ENCODE results near the gene GHRHR.

Gene GHRHR

DNA sequence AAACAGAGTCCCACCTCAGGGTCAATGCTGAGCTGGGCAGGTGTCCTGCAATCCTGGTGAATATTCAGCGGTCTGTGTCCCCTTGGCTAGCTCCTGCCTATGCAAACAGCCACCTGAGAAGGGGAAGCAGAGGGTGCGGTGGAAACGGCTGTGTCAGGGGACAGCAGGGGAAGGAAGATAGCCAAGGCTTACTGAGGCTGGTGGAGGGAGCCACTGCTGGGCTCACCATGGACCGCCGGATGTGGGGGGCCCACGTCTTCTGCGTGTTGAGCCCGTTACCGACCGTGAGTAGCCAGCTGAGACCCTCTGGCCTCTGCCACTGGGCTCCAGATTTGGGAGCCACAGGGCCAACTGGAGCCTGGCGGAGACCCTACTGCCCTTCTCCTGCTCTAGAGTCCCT, at the start of gene GHRHR:
GHRHR (plus strand) TSS at position 112 of the 400 bp plus-strand sequence; CDS start at position 228, 116 bp downstream.
- DNase-seq (ENCODE audit: low spot score) = no peak

DNA sequence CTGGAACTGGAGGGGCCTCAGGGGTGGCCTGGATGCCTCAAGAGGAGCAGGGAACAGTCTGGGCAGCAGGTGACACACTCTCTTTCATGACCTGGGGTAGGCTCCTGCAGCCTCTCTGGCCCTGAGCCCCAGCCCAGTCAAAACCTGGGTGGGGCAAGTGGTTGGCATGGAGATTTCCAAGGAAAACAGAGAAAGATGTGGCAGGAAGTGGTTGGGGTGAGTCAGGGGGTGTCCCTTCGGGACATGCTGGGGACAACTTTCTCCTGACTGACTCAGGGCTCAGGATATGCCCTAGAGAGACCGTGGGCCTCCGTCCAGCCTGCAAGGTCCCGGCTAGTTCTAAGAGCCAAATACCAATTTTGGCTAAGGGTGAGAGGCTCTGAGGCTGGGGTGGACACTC, 49.2 kb upstream of the GHRHR start:
- no peak for DNase-seq (ENCODE audit: low spot score)

DNA sequence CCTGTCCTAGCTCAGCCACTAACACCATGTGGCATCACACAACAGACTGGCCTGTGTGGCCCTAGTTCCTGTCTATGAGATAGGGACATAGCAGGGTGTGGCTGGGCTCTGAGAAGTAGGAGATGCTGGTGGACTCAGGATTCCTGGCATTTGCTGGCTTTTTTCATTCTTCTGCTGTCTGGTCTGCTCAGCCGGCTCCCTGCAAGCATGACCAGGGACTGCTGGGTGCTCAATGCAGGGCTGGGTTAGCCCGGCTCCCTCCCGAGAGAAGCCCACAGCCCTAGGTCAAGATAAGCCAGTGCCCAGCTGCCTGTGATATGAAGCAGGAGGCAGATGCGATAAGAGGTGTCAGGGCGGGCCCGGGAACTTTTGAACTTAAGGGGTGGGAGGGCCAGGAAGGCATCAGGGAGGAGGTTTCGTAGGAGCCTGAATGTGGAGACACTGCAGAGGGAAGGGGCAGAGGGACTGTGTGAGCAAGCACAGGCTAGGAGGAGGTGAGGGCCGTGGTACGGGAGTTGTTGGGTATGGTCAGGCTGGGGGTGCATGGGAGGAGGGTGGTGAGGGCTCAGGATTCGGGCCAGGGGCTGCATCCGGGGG, 48.6 kb upstream of the GHRHR start:
- DNase-seq (ENCODE audit: low spot score) = no peak

DNA sequence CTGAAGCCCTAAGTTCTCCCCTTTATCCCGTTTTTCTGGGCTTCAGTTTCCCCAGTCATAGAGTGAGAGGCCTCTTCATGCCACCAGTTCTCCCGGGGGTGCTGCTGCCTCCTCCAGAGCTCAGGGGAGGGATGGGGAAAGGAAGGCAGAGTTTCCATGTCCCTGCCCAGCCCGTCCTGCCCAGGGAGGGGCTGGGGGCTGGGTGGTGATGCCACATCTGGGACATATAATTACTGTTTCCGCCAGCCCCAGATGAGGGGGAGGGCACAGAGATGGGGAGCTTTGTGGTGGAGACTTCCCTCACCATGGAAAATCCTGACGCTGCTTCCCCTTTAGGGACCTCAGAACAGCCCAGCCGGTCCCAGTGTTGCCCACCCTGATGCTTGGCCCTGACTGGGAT, 48.0 kb upstream of the GHRHR start:
- no peak for DNase-seq (ENCODE audit: low spot score)

DNA sequence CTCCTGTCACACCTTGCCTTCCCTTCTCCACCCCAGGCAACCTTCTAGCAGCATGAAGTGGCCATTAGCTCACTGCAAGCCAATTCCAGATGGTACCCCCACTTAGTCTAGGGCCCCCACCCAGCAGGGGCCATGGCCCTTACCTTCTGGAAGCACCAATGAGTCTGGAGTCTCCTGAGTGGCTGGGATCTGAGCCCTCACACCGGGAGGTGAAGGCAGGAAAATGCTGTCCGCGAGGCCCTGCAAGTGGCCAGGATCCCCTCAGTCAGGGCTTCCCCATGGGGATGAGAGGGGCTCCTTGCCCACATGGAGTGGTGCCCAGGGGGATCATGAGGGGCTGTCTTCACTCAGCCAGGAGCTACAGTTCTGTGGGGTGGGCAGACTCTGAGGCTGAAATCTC, 47.5 kb upstream of the GHRHR start:
- DNase-seq (ENCODE audit: low spot score) = no peak

GRCh38 chr7:30916767-30917166, 47.0 kb upstream of the GHRHR start:
- no peak for DNase-seq (ENCODE audit: low spot score)

GRCh38 chr7:30917216-30917893, 46.4 kb upstream of the GHRHR start:
- no peak for DNase-seq (ENCODE audit: low spot score)

- DNase-seq (ENCODE audit: low spot score) = no peak
Observed at GRCh38 chr7:30918676-30919075, 45.1 kb upstream of the GHRHR start.

- DNase-seq (ENCODE audit: low spot score) = no peak
Observed at GRCh38 chr7:30920021-30920583, 43.7 kb upstream of the GHRHR start.

- DNase-seq (ENCODE audit: low spot score) = no peak
Observed at GRCh38 chr7:30920584-30921539, 42.9 kb upstream of the GHRHR start.

- DNase-seq (ENCODE audit: low spot score) = no peak
Observed at GRCh38 chr7:30921540-30922401, 42.0 kb upstream of the GHRHR start.

GRCh38 chr7:30922596-30922995, 41.2 kb upstream of the GHRHR start:
- no peak for DNase-seq (ENCODE audit: low spot score)

GRCh38 chr7:30923009-30923773, 40.6 kb upstream of the GHRHR start:
- DNase-seq (ENCODE audit: low spot score) = peak; percentile 4

DNA sequence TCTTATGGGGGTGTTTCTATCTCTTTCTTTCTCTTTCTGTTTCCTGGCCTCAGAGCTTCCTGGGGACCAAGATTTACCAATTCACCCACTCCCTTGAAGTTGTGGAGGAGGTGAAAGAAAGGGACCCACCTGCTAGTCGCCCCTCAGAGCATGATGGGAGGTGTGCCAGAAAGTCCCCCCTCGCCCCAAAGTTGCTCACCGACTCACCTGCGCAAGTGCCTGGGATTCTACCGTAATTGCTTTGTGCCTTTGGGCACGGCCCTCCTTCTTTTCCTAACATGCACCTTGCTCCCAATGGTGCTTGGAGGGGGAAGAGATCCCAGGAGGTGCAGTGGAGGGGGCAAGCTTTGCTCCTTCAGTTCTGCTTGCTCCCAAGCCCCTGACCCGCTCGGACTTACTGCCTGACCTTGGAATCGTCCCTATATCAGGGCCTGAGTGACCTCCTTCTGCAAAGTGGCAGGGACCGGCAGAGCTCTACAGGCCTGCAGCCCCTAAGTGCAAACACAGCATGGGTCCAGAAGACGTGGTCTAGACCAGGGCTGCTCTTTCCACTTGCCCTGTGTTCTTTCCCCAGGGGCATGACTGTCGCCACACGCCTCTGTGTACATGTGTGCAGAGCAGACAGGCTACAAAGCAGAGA, 39.9 kb upstream of the GHRHR start:
- peak; percentile 9 for DNase-seq (ENCODE audit: low spot score)

DNA sequence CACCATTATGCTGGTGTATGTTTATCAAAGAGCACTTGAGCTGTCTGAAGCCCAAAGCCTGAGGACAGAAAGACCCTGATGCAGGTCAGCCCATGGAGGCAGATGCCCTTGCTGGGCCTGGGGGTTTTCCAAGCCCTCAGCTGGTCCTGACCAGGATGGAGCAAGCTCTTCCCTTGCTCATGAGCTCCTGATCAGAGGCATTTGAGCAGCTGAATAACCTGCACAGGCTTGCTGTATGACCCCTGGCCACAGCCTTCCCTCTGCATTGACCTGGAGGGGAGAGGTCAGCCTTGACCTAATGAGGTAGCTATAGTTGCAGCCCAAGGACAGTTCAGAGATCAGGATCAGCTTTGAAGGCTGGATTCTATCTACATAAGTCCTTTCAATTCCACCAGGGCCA, 39.1 kb upstream of the GHRHR start:
- DNase-seq (ENCODE audit: low spot score) = peak; percentile 7

- DNase-seq (ENCODE audit: low spot score) = no peak
Observed at GRCh38 chr7:30925117-30925516, 38.6 kb upstream of the GHRHR start.

DNA sequence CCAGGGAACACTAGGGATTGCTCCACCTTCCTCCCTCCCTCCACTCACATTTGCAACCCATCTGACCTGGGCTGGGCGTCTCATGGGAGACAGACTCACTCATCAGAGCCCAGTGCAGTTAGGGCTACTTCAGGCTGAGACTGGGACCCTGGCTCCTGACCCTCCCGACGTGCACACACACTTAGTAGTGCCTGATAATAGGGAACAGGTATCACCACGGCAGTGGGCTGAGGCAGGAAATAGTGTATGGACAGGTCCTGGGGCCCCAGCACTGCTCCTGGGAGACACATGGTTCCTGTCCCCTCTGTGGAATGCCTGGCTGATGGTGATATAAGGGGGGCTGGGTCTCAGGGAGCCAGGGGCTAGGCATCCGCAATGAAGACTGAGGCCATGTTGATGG, 37.8 kb upstream of the GHRHR start:
- DNase-seq (ENCODE audit: low spot score) = peak; percentile 21

DNA sequence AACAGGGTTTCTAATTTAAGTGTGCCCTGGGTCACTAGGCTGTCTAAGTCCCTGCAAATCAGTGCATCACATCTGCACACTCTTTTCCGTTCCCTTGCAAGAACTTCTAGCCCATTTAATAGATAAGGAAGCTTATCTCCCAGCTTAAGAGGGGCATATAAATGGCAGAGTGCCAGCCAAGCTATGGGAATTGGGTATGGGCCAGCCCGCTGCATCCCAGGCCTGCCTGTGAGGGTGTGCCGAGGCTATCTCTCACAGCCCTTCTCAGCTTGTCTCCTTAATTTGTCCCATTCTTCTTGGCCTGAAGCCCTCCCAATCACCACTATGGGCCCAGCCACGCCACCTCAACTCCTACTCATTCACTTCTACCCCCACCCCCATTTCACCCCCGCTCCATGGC, 37.4 kb upstream of the GHRHR start:
- DNase-seq (ENCODE audit: low spot score) = peak; percentile 35

DNA sequence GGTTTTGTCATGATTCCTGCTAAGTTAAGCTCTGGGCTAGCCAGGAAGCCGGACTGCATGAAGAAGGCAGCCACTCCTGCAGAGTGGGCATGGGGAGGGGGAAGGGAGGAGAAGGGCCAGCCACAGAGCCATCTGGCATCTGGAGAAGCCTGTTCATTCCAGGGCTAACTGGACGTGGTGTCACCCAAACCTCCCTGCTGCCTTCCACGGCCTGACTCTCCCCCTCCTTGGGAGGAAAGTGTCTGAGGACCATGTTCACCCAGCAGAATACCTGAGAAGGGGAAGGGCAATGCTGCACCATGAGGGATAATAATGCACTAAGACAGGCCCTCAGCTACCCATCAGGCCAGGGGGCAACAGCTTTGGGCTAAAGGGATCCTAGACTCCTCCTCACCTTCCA, 36.7 kb upstream of the GHRHR start:
- DNase-seq (ENCODE audit: low spot score) = peak; percentile 9

- DNase-seq (ENCODE audit: low spot score) = no peak
Observed at GRCh38 chr7:30927559-30927958, 36.2 kb upstream of the GHRHR start.
